Thyroid gland (tissue), 4 donors: ENCODE data around the gene PLAU. TPM values are rescaled to one million over a fixed set of nuclear protein-coding genes. Genes with fewer than 3 reads are reported as not detected.

ENCODE experiments used
- DNase-seq, 2 donors: peaks; one replicate each; pipeline ENCODE4 v3.0.0-alpha.2; 2019
- H3K27ac ChIP-seq, 3 donors: fragments of 200-600 bp; sonication (generic); 1 replicate in 2 of 3; 2 replicates in 1 of 3; pipeline ENCODE4 v1.5.1; 2016 to 2019; ENCODE audit warnings: mild to moderate bottlenecking in 1 of 3, moderate library complexity in 1 of 3
- H3K27me3 ChIP-seq: fragments of 200-600 bp; sonication (generic); one replicate; pipeline ENCODE4 v1.5.1; 2019
- H3K36me3 ChIP-seq, 2 donors: fragments of 200-600 bp; sonication (generic); one replicate each; pipeline ENCODE4 v1.5.1; 2016 to 2019
- H3K4me1 ChIP-seq, 2 donors: fragments of 200-600 bp; sonication (generic); one replicate each; pipeline ENCODE4 v1.5.1; 2017 to 2019
- H3K4me3 ChIP-seq, 3 donors: fragments of 200-600 bp; sonication (generic); replicated peaks in 1 of 3; 1 replicate in 2 of 3; 2 replicates in 1 of 3; pipeline ENCODE4 v1.5.1; 2016; ENCODE audit warnings: mild to moderate bottlenecking in 1 of 3
- H3K9me3 ChIP-seq: fragments of 200-600 bp; sonication (generic); one replicate; pipeline ENCODE4 v1.5.1; 2017
- POLR2A ChIP-seq, 2 donors: fragments of 450-650 bp; IDR thresholded peaks; one replicate each; pipeline ENCODE4 v1.6.1; 2017; ENCODE audit warnings: antibody characterized with exemption in 2 of 2, mild to moderate bottlenecking in 2 of 2, moderate library complexity in 1 of 2
- WGBS, 2 donors: methylation state at CpG; one replicate each; pipeline ENCODE4 v1.1.5; 2017; 5-methylcytosine and 5-hydroxymethylcytosine counted together
- intact Hi-C: fragments of 100-400 bp; cut with DNase I; formaldehyde crosslinking; loops from one replicate; pipeline ENCODE4 v1.15.1; 2023
- total RNA-seq, 4 donors: library from RNA; depleted of rRNA; stranded (reverse); fragments of >200 nt; gene quantifications; one replicate each; pipeline ENCODE4 v1.2.3, GENCODE V29; 2016
- TF ChIP-seq, protein P1 (sequence below), 6 experiments: fragments of 200-600 bp in 3 of 6; fragments of 450-650 bp in 3 of 6; sonication (generic) in 3 of 6; IDR thresholded peaks; one replicate each; pipeline ENCODE4 v1.5.1; 2016 to 2019; ENCODE audit warnings: antibody characterized with exemption in 6 of 6, mild to moderate bottlenecking in 2 of 6, inconsistent platforms in 1 of 6, moderate library complexity in 1 of 6

PLAU gene
- total RNA-seq, 4 donors from 2014 or later = 3.8 to 13.3 (median 7.3) TPM

DNA sequence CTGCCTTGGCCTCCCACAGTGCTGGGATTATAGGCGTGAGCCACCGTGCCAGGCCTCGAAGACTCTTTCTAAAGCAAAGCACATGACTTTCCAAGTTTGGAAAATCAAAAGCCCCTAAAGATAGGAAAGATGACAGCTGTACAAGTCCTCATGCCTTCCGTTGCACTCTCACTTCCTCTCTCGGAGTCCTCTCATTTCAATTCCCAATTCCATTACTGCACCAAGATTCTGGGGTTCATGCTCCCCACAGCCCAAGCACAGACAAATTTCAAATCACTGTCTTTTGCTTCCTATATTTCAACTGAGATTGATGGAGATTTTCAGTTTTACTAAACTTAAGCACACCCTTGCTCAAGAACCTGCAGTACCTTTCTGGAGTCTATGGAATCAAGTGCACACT lies 10.9 kb upstream of the PLAU start:
- 88 to 100% methylated on average over 5 of the region's 5 CpGs for WGBS, 2 donors
- intact Hi-C loops = no loop called here
- H3K27me3 ChIP-seq = no peaks in the 10 kb centered on the region
- TF ChIP-seq, protein P1, sequence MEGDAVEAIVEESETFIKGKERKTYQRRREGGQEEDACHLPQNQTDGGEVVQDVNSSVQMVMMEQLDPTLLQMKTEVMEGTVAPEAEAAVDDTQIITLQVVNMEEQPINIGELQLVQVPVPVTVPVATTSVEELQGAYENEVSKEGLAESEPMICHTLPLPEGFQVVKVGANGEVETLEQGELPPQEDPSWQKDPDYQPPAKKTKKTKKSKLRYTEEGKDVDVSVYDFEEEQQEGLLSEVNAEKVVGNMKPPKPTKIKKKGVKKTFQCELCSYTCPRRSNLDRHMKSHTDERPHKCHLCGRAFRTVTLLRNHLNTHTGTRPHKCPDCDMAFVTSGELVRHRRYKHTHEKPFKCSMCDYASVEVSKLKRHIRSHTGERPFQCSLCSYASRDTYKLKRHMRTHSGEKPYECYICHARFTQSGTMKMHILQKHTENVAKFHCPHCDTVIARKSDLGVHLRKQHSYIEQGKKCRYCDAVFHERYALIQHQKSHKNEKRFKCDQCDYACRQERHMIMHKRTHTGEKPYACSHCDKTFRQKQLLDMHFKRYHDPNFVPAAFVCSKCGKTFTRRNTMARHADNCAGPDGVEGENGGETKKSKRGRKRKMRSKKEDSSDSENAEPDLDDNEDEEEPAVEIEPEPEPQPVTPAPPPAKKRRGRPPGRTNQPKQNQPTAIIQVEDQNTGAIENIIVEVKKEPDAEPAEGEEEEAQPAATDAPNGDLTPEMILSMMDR (IDR thresholded peaks at IDR 0.05) = no peak
- TF ChIP-seq POLR2A (IDR thresholded peaks at IDR 0.05) = no peak
- H3K4me1 ChIP-seq = peaks cover 6 to 16% of the 10 kb centered on the region in 2 donors
- no peaks in the 10 kb centered on the region for H3K9me3 ChIP-seq
- no peak for DNase-seq
- no peak overlapping the region for H3K4me3 ChIP-seq
- H3K36me3 ChIP-seq = no peaks in the 10 kb centered on the region
- H3K27ac ChIP-seq = no peak overlapping the region

DNA sequence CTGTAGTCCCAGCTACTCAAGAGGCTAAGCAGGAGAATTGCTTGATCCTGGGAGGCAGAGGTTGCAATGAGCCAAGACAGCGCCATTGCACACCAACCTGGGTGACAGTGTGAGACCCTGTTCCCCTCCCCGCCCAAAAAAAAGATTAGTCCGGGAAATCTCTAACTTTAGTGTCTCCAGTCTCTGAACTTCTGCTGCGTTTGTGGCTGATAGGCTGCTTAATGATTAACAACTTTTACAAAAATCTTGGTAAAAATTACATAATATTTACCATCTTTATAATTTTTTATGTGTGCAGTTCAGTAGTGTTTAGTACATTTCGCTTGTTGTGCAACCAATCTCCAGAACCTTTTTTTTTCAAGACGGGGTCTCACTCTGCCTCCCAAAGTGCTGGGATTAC lies 9.7 kb upstream of the PLAU start:
- peaks cover 6 to 20% of the 10 kb centered on the region in 2 donors for H3K4me1 ChIP-seq
- 79 to 94% methylated on average over 6 of the region's 6 CpGs for WGBS, 2 donors
- H3K27ac ChIP-seq = no peak overlapping the region
- H3K9me3 ChIP-seq = no peaks in the 10 kb centered on the region
- H3K27me3 ChIP-seq = no peaks in the 10 kb centered on the region
- DNase-seq = no peak
- intact Hi-C loops = no loop called here
- H3K4me3 ChIP-seq = no peak overlapping the region
- no peaks in the 10 kb centered on the region for H3K36me3 ChIP-seq
- no peak for TF ChIP-seq POLR2A (IDR thresholded peaks at IDR 0.05)
- TF ChIP-seq, protein P1 (IDR thresholded peaks at IDR 0.05) = no peak

DNA sequence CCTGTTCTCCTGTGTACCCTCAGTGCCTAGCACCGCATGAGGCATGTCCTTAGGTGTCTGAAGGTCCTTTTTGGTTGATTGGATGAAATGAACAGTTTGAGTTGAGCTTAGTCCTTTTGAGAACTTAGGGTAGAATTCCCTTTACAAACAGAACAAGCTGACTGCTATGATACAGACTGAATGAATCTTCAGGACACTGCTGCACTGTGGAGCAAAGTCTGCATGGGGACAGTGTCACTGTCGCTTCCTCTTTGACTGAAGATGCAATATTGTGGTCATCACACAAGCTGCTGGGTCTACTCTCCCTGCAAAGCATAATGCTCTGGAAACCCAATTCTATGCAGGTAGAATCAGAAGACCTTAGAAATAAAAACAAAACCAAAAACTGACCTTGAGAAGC lies 8.6 kb upstream of the PLAU start:
- no peak overlapping the region for H3K4me3 ChIP-seq
- no peak for DNase-seq
- no peak for TF ChIP-seq POLR2A (IDR thresholded peaks at IDR 0.05)
- TF ChIP-seq, protein P1 (IDR thresholded peaks at IDR 0.05) = no peak
- no peaks in the 10 kb centered on the region for H3K36me3 ChIP-seq
- no peak overlapping the region for H3K27ac ChIP-seq
- H3K9me3 ChIP-seq = no peaks in the 10 kb centered on the region
- 90 to 98% methylated on average over 2 of the region's 2 CpGs for WGBS, 2 donors
- H3K27me3 ChIP-seq = no peaks in the 10 kb centered on the region
- intact Hi-C loops = no loop called here
- H3K4me1 ChIP-seq = peaks cover 6 to 29% of the 10 kb centered on the region in 2 donors

DNA sequence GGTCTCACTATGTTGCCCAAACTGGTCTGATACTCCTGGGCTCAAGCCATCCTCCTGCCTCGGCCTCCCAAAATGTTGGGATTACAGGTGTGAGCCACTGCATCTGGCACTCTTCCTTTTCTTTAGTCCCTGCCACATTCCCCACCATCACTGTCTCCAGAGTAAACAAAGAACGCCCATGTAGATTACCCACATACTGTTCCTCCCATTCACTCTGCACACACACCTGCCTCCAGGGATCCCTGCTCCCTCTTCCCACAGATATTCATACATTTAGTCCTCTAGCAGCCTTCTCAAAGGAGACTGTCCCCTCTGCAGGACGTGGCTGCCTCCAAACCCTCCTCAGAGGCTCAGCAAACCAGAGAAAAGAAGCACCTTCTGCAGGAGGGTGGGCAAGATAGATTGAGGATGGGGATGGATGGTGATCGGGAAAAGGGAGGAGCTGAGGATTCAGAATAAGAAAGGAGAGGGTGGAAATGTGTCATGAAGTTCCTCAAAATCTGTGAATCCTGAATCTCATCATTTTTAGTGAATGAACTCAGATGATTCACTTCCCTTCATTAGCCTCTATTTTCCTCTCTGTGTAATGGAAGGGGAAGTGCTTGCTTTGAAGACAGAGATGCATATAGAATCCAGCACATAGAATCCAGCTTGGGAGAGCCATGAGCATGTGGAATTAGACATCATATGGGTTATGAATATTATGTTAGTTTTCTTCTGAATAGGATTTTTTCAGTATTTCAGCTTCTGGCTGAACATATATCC lies 5.5 kb upstream of the PLAU start:
- WGBS, 2 donors = 86 to 88% methylated on average over 4 of the region's 4 CpGs
- H3K9me3 ChIP-seq = no peaks in the 10 kb centered on the region
- H3K27ac ChIP-seq = no peak overlapping the region
- no peak for DNase-seq
- H3K4me3 ChIP-seq = no peak overlapping the region
- no peak for TF ChIP-seq POLR2A (IDR thresholded peaks at IDR 0.05)
- TF ChIP-seq, protein P1 (IDR thresholded peaks at IDR 0.05) = no peak
- intact Hi-C loops = no loop called here
- H3K36me3 ChIP-seq = no peaks in the 10 kb centered on the region
- peaks cover 6 to 43% of the 10 kb centered on the region in 2 donors for H3K4me1 ChIP-seq
- H3K27me3 ChIP-seq = no peaks in the 10 kb centered on the region
